ENCODE measurements around the gene HSD17B4.
"Not testable (repeated sequence)": the region's sequence is repeated elsewhere in the genome, so short reads cannot be mapped to it uniquely, and the experiment has no call there.

The HSD17B4 gene

GRCh38 chr5:119428166-119428565, 24.1 kb upstream of the HSD17B4 start:
- in situ Hi-C loops (cut with MboI; ENCODE audit: low sequenced_read_pairs): not testable (repeated sequence)

GRCh38 chr5:119428574-119428973, 23.7 kb upstream of the HSD17B4 start:
- in situ Hi-C loops (cut with MboI; ENCODE audit: low sequenced_read_pairs): not testable (repeated sequence)

- in situ Hi-C loops (cut with MboI; ENCODE audit: low sequenced_read_pairs): not testable (repeated sequence)
Observed at GRCh38 chr5:119432674-119433237, 19.5 kb upstream of the HSD17B4 start.

- in situ Hi-C loops (cut with MboI; ENCODE audit: low sequenced_read_pairs): no loop called here
Observed at GRCh38 chr5:119435436-119436132, 16.7 kb upstream of the HSD17B4 start.

GRCh38 chr5:119437785-119438586, 14.3 kb upstream of the HSD17B4 start:
- in situ Hi-C loops (cut with MboI; ENCODE audit: low sequenced_read_pairs): not testable (repeated sequence)

GRCh38 chr5:119438587-119438917, 13.7 kb upstream of the HSD17B4 start:
- in situ Hi-C loops (cut with MboI; ENCODE audit: low sequenced_read_pairs): not testable (repeated sequence)

- in situ Hi-C loops (cut with MboI; ENCODE audit: low sequenced_read_pairs): no loop called here
Observed at GRCh38 chr5:119439140-119439631, 13.1 kb upstream of the HSD17B4 start.

- in situ Hi-C loops (cut with MboI; ENCODE audit: low sequenced_read_pairs): not testable (repeated sequence)
Observed at GRCh38 chr5:119439632-119440031, 12.7 kb upstream of the HSD17B4 start.

- in situ Hi-C loops (cut with MboI; ENCODE audit: low sequenced_read_pairs): not testable (repeated sequence)
Observed at GRCh38 chr5:119444643-119445042, 7.7 kb upstream of the HSD17B4 start.

- in situ Hi-C loops (cut with MboI; ENCODE audit: low sequenced_read_pairs): no loop called here
Observed at GRCh38 chr5:119445544-119445943, 6.8 kb upstream of the HSD17B4 start.

- in situ Hi-C loops (cut with MboI; ENCODE audit: low sequenced_read_pairs): no loop called here
Observed at GRCh38 chr5:119449882-119450281, 2.4 kb upstream of the HSD17B4 start.

- in situ Hi-C loops (cut with MboI; ENCODE audit: low sequenced_read_pairs): not testable (repeated sequence)
Observed at GRCh38 chr5:119450627-119451026, 1.7 kb upstream of the HSD17B4 start.

- in situ Hi-C loops (cut with MboI; ENCODE audit: low sequenced_read_pairs): no loop called here
Observed at GRCh38 chr5:119451561-119451960, 736 bp upstream of the HSD17B4 start.

GRCh38 chr5:119452060-119452372, 281 bp upstream of the HSD17B4 start:
- in situ Hi-C loops (cut with MboI; ENCODE audit: low sequenced_read_pairs): no loop called here

GRCh38 chr5:119453040-119453373, 710 bp downstream of the HSD17B4 start:
- in situ Hi-C loops (cut with MboI; ENCODE audit: low sequenced_read_pairs): no loop called here

GRCh38 chr5:119454171-119454570, 1.9 kb downstream of the HSD17B4 start:
- in situ Hi-C loops (cut with MboI; ENCODE audit: low sequenced_read_pairs): no loop called here

- in situ Hi-C loops (cut with MboI; ENCODE audit: low sequenced_read_pairs): no loop called here
Observed at GRCh38 chr5:119458911-119459632, 6.8 kb downstream of the HSD17B4 start.

- in situ Hi-C loops (cut with MboI; ENCODE audit: low sequenced_read_pairs): no loop called here
Observed at GRCh38 chr5:119465640-119466039, 13.3 kb downstream of the HSD17B4 start.

GRCh38 chr5:119468286-119468685, 16.0 kb downstream of the HSD17B4 start:
- in situ Hi-C loops (cut with MboI; ENCODE audit: low sequenced_read_pairs): no loop called here

- in situ Hi-C loops (cut with MboI; ENCODE audit: low sequenced_read_pairs): no loop called here
Observed at GRCh38 chr5:119470105-119470763, 17.9 kb downstream of the HSD17B4 start.

- in situ Hi-C loops (cut with MboI; ENCODE audit: low sequenced_read_pairs): no loop called here
Observed at GRCh38 chr5:119470851-119471451, 18.7 kb downstream of the HSD17B4 start.
